Measurements from ENCODE around the gene MAGEB3. TPM values are rescaled to one million over a fixed set of nuclear protein-coding genes. Genes with fewer than 3 reads are reported as not detected.

The MAGEB3 gene
- total RNA-seq, 1 donor from 2014 or later = not detected

GRCh38 chrX:30212172-30212571 lies 18.3 kb upstream of the MAGEB3 start:
- Mint-ChIP-seq H3K27me3 (ENCODE audit: low read depth) (no peaks in the 10 kb centered on the region), H3K4me1 (no peaks in the 10 kb centered on the region), H3K27ac (ENCODE audit: unreplicated experiment) (no peak overlapping the region), H3K36me3 (ENCODE audit: low read depth) (no peaks in the 10 kb centered on the region), H3K9me3 (peaks cover 8% of the 10 kb centered on the region), H3K4me3 (no peak overlapping the region)
- DNase-seq (ENCODE audit: low read depth, low spot score) = no peak
- no peak for TF ChIP-seq CTCF (conservative IDR thresholded peaks at IDR 0.05)

GRCh38 chrX:30215357-30215843 lies 15.1 kb upstream of the MAGEB3 start, which contains the start of gene MAGEB2:
MAGEB2 (plus strand) TSS chrX:30215563; CDS start chrX:30218581, 3,018 bp downstream.
- H3K9me3 Mint-ChIP-seq = peaks cover 3% of the 10 kb centered on the region
- no peak within 1 kb of the TSS for H3K27ac Mint-ChIP-seq (ENCODE audit: unreplicated experiment)
- no peak within 1 kb of the TSS for H3K4me3 Mint-ChIP-seq
- H3K36me3 Mint-ChIP-seq (ENCODE audit: low read depth) = no peaks in the 10 kb centered on the region
- DNase-seq (ENCODE audit: low read depth, low spot score) = no peak
- no peak for TF ChIP-seq CTCF (conservative IDR thresholded peaks at IDR 0.05)
- no peaks in the 10 kb centered on the region for H3K27me3 Mint-ChIP-seq (ENCODE audit: low read depth)
- no peaks in the 10 kb centered on the region for H3K4me1 Mint-ChIP-seq

GRCh38 chrX:30217465-30217864 lies 13.0 kb upstream of the MAGEB3 start:
- Mint-ChIP-seq H3K36me3 (ENCODE audit: low read depth) (no peaks in the 10 kb centered on the region), H3K4me1 (no peaks in the 10 kb centered on the region), H3K9me3 (peaks cover 3% of the 10 kb centered on the region), H3K27me3 (ENCODE audit: low read depth) (no peaks in the 10 kb centered on the region), H3K27ac (ENCODE audit: unreplicated experiment) (no peak overlapping the region), H3K4me3 (no peak overlapping the region)
- no peak for TF ChIP-seq CTCF (conservative IDR thresholded peaks at IDR 0.05)
- DNase-seq (ENCODE audit: low read depth, low spot score) = no peak

- TF ChIP-seq CTCF (conservative IDR thresholded peaks at IDR 0.05) = no peak
- H3K9me3 Mint-ChIP-seq = peaks cover 3% of the 10 kb centered on the region
- no peak overlapping the region for H3K27ac Mint-ChIP-seq (ENCODE audit: unreplicated experiment)
- no peaks in the 10 kb centered on the region for H3K36me3 Mint-ChIP-seq (ENCODE audit: low read depth)
- H3K4me1 Mint-ChIP-seq = no peaks in the 10 kb centered on the region
- no peak for DNase-seq (ENCODE audit: low read depth, low spot score)
- H3K27me3 Mint-ChIP-seq (ENCODE audit: low read depth) = no peaks in the 10 kb centered on the region
- no peak overlapping the region for H3K4me3 Mint-ChIP-seq
These were observed 11.1 kb upstream of the MAGEB3 start for GRCh38 chrX:30219372-30219771.

GRCh38 chrX:30220661-30221060 lies 9.8 kb upstream of the MAGEB3 start:
- no peak overlapping the region for H3K27ac Mint-ChIP-seq (ENCODE audit: unreplicated experiment)
- no peaks in the 10 kb centered on the region for H3K36me3 Mint-ChIP-seq (ENCODE audit: low read depth)
- peaks cover 3% of the 10 kb centered on the region for H3K9me3 Mint-ChIP-seq
- H3K4me3 Mint-ChIP-seq = no peak overlapping the region
- TF ChIP-seq CTCF (conservative IDR thresholded peaks at IDR 0.05) = no peak
- H3K4me1 Mint-ChIP-seq = no peaks in the 10 kb centered on the region
- no peak for DNase-seq (ENCODE audit: low read depth, low spot score)
- H3K27me3 Mint-ChIP-seq (ENCODE audit: low read depth) = no peaks in the 10 kb centered on the region
